CD4-positive, alpha-beta T cell (primary cell): ENCODE measurements around the gene TRERF1. TPM values are rescaled to one million over a fixed set of nuclear protein-coding genes. Genes with fewer than 3 reads are reported as not detected.

Source experiments
- ATAC-seq: fragments of 200-7000 bp; cut with Tn5 transposase; one replicate; pipeline ENCODE4 v1.10.0; 2022; ENCODE audit warnings: mild to moderate bottlenecking; ENCODE audit not compliant: poor library complexity
- CTCF ChIA-PET: fragments of 350-600 bp; sonication (Branson Sonifier 250); formaldehyde crosslinking; loops from one replicate; lab custom pipeline; 2021; ENCODE audit warnings: antibody characterized with exemption, inconsistent platforms; lab: Charles Lee
- POLR2A ChIA-PET: fragments of 350-600 bp; sonication (Branson Sonifier 250); formaldehyde crosslinking; loops from one replicate; lab custom pipeline; 2021; ENCODE audit warnings: antibody characterized with exemption, inconsistent platforms; lab: Charles Lee
- DNase-seq, 14 experiments: peaks; one replicate each; pipeline ENCODE4 v3.0.0-alpha.2; 2013 to 2020; ENCODE audit warnings: mixed read lengths in 2 of 14
- H3K27ac ChIP-seq, 2 donors: one replicate each; pipeline versions ENCODE4 v1.5.1 to v1.7.0; 2013; ENCODE audit warnings: low read length in 2 of 2, low read depth in 1 of 2, mild to moderate bottlenecking in 1 of 2
- H3K27me3 ChIP-seq, 2 experiments: 1 replicate in 1 of 2; 2 replicates in 1 of 2; pipeline versions ENCODE4 v1.6.1 to v1.7.0; 2013; ENCODE audit warnings: low read length in 2 of 2, control low read depth in 1 of 2, mild to moderate bottlenecking in 1 of 2, moderate library complexity in 1 of 2; ENCODE audit not compliant: insufficient read depth in 2 of 2, control insufficient read depth in 1 of 2
- H3K36me3 ChIP-seq: one replicate; pipeline ENCODE4 v1.6.1; 2013; ENCODE audit warnings: low read length, control low read depth; ENCODE audit not compliant: insufficient read depth
- H3K4me1 ChIP-seq: one replicate; pipeline ENCODE4 v1.6.1; 2013; ENCODE audit warnings: low read length, control low read depth; ENCODE audit not compliant: insufficient read depth
- H3K4me3 ChIP-seq: one replicate; pipeline ENCODE4 v1.5.1; 2013; ENCODE audit warnings: mild to moderate bottlenecking, low read length, moderate library complexity
- H3K9me3 ChIP-seq, 2 experiments: 1 replicate in 1 of 2; 2 replicates in 1 of 2; pipeline versions ENCODE4 v1.6.1 to v1.7.0; 2013; ENCODE audit warnings: low read length in 2 of 2, mild to moderate bottlenecking in 2 of 2, control low read depth in 1 of 2, moderate library complexity in 1 of 2; ENCODE audit not compliant: control insufficient read depth in 1 of 2, insufficient read depth in 1 of 2
- H3K27ac Mint-ChIP-seq: one replicate; pipeline ENCODE4 v1.8.0; 2020; ENCODE audit warnings: mixed read lengths
- H3K27me3 Mint-ChIP-seq: one replicate; pipeline ENCODE4 v1.8.0; 2021; ENCODE audit warnings: mixed read lengths
- H3K36me3 Mint-ChIP-seq: one replicate; pipeline ENCODE4 v1.8.0; 2021; ENCODE audit warnings: low read depth, mixed read lengths
- H3K4me1 Mint-ChIP-seq: one replicate; pipeline ENCODE4 v1.8.0; 2021; ENCODE audit warnings: low read depth, mixed read lengths
- H3K4me3 Mint-ChIP-seq: one replicate; pipeline ENCODE4 v1.8.0; 2020; ENCODE audit warnings: mild to moderate bottlenecking, mixed read lengths
- H3K9me3 Mint-ChIP-seq: one replicate; pipeline ENCODE4 v1.8.0; 2020; ENCODE audit warnings: mixed read lengths
- intact Hi-C, 2 experiments: fragments of 100-400 bp; cut with DNase I in 1 of 2; cut with micrococcal nuclease in 1 of 2; formaldehyde crosslinking; loops; one replicate each; pipeline versions ENCODE4 v1.15.1 to v1.9.0; 2023 to 2025; cut with DNase I, micrococcal nuclease
- total RNA-seq, 174 experiments: library from RNA in 2 of 174; stranded (reverse) in 2 of 174; gene quantifications; one replicate each; pipeline ENCODE4 v1.2.3 and lab custom pipeline; 2021 to 2026
- TF ChIP-seq, protein P1 (sequence below): fragments of 200-600 bp; IDR thresholded peaks from one replicate; pipeline ENCODE4 v1.8.0; 2022; ENCODE audit warnings: antibody characterized with exemption, mild to moderate bottlenecking

TRERF1 gene
- total RNA-seq, 2 experiments from 2014 or later: 31.0 to 31.7 TPM

- Mint-ChIP-seq H3K4me3 (peak overlapping the region; percentile 74), H3K36me3 (peaks cover 26% of the 10 kb centered on the region), H3K27me3 (no peaks in the 10 kb centered on the region), H3K9me3 (no peaks in the 10 kb centered on the region), H3K27ac (peak overlapping the region; percentile 84), H3K4me1 (peaks cover 99% of the 10 kb centered on the region)
- no peak for DNase-seq
- TF ChIP-seq, protein P1, sequence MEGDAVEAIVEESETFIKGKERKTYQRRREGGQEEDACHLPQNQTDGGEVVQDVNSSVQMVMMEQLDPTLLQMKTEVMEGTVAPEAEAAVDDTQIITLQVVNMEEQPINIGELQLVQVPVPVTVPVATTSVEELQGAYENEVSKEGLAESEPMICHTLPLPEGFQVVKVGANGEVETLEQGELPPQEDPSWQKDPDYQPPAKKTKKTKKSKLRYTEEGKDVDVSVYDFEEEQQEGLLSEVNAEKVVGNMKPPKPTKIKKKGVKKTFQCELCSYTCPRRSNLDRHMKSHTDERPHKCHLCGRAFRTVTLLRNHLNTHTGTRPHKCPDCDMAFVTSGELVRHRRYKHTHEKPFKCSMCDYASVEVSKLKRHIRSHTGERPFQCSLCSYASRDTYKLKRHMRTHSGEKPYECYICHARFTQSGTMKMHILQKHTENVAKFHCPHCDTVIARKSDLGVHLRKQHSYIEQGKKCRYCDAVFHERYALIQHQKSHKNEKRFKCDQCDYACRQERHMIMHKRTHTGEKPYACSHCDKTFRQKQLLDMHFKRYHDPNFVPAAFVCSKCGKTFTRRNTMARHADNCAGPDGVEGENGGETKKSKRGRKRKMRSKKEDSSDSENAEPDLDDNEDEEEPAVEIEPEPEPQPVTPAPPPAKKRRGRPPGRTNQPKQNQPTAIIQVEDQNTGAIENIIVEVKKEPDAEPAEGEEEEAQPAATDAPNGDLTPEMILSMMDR: no peak
- peaks cover 72% of the 10 kb centered on the region for H3K4me1 ChIP-seq
- intact Hi-C loops: loop anchor here in 1 of 2 experiments (2.0 kb wide), 1 partner anchor 15 kb away; no protein-coding TSS in a partner anchor
- POLR2A ChIA-PET: interaction anchor here (0.5 to 6.0 kb wide), 6 partner anchors 9 to 104 kb away, joined by 3 to 63 read pairs (median 3); partner anchors contain the start of gene TRERF1
- H3K27me3 ChIP-seq: no peaks in the 10 kb centered on the region
- no peak overlapping the region for H3K4me3 ChIP-seq
- ATAC-seq: no peak
- peak overlapping the region; percentile 3 to 17 for H3K27ac ChIP-seq
- CTCF ChIA-PET: interaction anchor here (1.1 to 1.3 kb wide), 2 partner anchors 53 to 54 kb away, joined by 3 to 4 read pairs; no protein-coding TSS in a partner anchor
- no peaks in the 10 kb centered on the region for H3K9me3 ChIP-seq
- H3K36me3 ChIP-seq: peaks cover 4% of the 10 kb centered on the region
Measured at GRCh38 chr6:42443312-42444060, 8.2 kb downstream of the TRERF1 start.

GRCh38 chr6:42441697-42442081, 10.0 kb downstream of the TRERF1 start:
- H3K27ac Mint-ChIP-seq: peak overlapping the region; percentile 84
- TF ChIP-seq, protein P1: no peak
- DNase-seq (no peak), ATAC-seq (peak; percentile 32)
- no peaks in the 10 kb centered on the region for H3K27me3 ChIP-seq
- H3K4me1 ChIP-seq: peaks cover 61% of the 10 kb centered on the region
- CTCF ChIA-PET: interaction anchor here (0.6 to 1.6 kb wide), 7 partner anchors 11 to 1666 kb away, joined by 3 to 5 read pairs (median 4); no protein-coding TSS in a partner anchor
- no peaks in the 10 kb centered on the region for H3K9me3 ChIP-seq
- H3K4me3 Mint-ChIP-seq: peak overlapping the region; percentile 71
- peak overlapping the region; percentile 4 to 21 for H3K27ac ChIP-seq
- no peaks in the 10 kb centered on the region for H3K9me3 Mint-ChIP-seq
- intact Hi-C loops: no loop called here
- H3K36me3 ChIP-seq: peaks cover 5% of the 10 kb centered on the region
- POLR2A ChIA-PET: interaction anchor here (0.6 to 6.0 kb wide), 9 partner anchors 9 to 517 kb away, joined by 3 to 63 read pairs (median 5); partner anchors contain the start of gene TRERF1
- peaks cover 21% of the 10 kb centered on the region for H3K36me3 Mint-ChIP-seq
- peak overlapping the region; percentile 1 for H3K4me3 ChIP-seq
- no peaks in the 10 kb centered on the region for H3K27me3 Mint-ChIP-seq
- H3K4me1 Mint-ChIP-seq: peaks cover 89% of the 10 kb centered on the region

- TF ChIP-seq, protein P1: no peak
- H3K36me3 ChIP-seq: peaks cover 5% of the 10 kb centered on the region
- peak overlapping the region; percentile 1 for H3K4me3 ChIP-seq
- no peaks in the 10 kb centered on the region for H3K27me3 ChIP-seq
- peak in 3 of 14 experiments; percentile 30 to 44 (median 39) for DNase-seq
- peaks cover 58% of the 10 kb centered on the region for H3K4me1 ChIP-seq
- Mint-ChIP-seq H3K9me3 (no peaks in the 10 kb centered on the region), H3K27ac (peak overlapping the region; percentile 84), H3K36me3 (peaks cover 20% of the 10 kb centered on the region), H3K4me1 (peaks cover 84% of the 10 kb centered on the region), H3K4me3 (peak overlapping the region; percentile 71), H3K27me3 (no peaks in the 10 kb centered on the region)
- no peaks in the 10 kb centered on the region for H3K9me3 ChIP-seq
- POLR2A ChIA-PET: interaction anchor here (0.6 to 6.0 kb wide), 10 partner anchors 8 to 516 kb away, joined by 3 to 63 read pairs (median 4); partner anchors contain the start of gene TRERF1
- CTCF ChIA-PET: interaction anchor here (0.6 to 1.6 kb wide), 7 partner anchors 12 to 107 kb away, joined by 3 to 4 read pairs (median 3); no protein-coding TSS in a partner anchor
- peak overlapping the region in 1 of 2 donors; percentile 4 for H3K27ac ChIP-seq
- intact Hi-C loops: no loop called here
- peak; percentile 48 for ATAC-seq
Measured at GRCh38 chr6:42440778-42441696, 10.7 kb downstream of the TRERF1 start.
